NCI-H748 treated with DMSO at 0.1 percent for 48 hours (cell line): ENCODE results near the gene ZNF768.
"Not testable (repeated sequence)": the region's sequence is repeated elsewhere in the genome, so short reads cannot be mapped to it uniquely, and the experiment has no call there.

Source experiments
- DNase-seq: peaks from one replicate; lab custom pipeline; 2025; lab: John Stamatoyannopoulos, UW

ZNF768 gene

DNA sequence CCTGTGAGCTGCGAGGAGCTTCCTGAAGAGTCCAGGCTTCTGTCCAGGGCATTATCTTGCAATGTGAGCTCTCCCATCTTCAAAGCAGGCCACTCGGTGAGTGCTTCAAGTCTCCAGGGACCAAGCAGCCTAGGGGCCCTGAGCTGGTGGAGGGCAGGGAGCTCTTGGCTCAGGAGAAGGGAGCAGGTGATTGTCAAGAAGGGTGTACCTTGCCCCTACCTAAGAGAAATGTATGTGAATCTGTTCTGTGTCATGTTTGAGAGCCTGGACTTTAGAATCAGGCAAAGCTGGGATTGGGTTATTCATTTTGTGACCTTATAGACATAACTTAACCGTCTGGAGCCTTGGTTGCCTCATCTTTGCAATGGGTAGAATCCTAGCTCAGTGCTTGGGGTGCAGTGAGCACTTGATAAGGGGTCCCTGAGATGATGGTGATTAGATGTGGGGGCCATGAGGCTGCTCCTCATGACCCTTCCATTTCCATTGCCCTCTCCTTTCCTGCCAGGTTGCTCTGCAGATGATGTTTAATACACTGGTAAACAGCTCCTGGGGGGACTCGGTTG lies 15.9 kb downstream of the ZNF768 start:
- no peak for DNase-seq

DNA sequence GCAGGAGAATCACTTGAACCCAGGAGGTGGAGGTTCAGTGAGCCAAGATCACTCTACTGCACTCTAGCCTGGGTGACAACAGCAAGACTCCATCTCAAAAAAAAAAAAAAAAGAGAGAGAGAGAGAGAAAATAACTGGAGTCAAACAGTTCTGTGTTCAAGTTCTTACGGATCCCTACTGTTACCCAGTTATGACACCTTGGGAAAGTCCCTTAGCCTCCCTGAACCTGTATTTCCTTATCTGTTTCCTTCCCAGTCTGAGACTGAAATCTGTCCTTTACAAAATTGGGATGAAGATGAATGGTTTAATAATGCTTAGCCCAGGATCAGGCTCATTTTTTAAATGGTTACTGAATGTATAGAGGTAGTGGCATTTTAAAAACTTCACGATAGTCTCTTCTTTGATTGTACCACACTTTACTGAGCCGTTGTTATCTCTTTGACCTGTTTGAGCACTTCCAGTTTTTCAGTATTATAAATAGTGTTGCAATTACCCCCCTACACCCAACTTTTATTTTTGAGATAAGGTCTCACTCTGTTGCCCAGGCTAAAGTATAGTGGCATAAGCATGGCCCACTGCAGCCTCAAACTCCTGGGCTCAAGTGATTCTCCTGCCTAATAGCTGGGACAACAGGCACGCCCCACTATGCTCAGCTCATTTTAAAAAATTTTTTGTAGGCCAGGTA lies 17.1 kb downstream of the ZNF768 start:
- DNase-seq, result no peak

DNA sequence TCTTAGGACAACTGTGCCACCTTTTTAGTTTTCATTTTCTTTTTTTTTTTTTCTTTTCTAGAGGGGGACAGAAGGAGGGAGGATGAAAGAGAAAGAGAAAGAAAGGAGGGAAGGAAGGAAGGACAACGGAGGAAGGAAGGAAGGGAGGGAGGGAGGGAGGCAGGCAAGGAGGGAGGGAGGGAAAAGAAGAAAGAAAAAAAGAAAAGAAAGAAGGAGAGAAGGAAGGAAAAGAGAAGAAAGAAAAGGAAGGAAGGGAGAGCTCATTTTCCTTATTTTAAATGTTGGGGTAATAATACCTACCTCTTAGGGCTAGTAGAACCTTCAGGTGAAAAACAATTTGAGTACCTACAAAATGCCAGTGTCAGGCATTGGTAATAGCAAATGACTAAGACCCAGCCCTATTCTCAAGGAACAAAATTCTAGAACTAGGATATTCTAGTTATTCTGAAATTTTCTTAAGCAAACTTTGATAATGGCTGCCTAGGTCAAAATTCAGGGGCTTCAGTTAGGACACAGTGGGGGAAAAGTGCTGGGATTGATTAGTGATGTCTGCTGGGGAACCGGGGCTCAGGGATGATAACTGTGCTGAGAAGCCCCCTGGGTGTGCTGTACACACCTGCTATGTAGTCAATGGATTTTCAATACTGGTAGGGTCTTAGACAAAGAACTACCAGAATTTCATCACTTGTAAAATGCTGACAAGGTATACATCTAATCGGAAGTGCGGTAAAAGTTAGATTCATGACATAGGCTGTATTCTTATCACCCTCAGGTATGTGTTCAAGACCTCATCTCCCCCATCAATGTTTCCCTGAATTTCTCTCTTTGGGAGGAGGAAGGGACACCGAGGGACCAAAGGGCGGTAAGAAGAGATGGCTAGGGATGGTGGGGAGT lies 22.7 kb downstream of the ZNF768 start:
- DNase-seq, result no peak

DNA sequence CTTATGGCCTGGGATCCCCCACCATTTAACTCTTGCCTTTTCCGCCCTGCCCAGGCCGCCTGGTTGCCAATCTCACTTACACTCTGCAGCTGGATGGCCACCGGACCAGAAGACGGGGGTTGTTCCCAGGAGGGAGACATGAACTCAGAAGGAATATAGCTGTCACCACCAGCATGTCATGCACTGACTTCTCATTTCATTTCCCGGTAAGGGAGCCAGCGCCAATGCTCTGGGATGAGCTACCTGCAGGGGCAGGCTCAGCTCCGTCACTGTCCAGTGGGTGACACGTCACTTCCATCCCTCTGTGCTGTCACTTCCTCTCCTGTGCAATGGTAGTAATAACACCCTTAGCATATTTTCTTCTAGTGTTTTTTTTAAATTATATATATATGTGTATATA lies 27.1 kb downstream of the ZNF768 start:
- DNase-seq, result no peak

DNA sequence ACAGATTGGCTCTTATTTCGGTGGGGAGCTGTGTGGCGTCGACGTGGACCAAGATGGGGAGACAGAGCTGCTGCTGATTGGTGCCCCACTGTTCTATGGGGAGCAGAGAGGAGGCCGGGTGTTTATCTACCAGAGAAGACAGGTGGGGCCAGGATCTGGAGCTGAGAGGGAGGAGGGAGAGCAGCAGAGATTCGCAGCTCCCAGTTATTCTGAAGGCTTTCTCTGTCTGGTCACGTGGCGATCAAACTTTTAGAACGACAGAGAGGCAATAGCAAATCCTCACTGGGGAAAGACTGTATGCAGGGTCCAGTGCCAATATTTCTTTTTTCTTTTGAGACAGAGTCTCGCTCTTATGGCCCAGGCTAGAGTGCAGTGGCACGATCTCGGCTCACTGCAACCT lies 31.7 kb downstream of the ZNF768 start:
- no peak for DNase-seq

DNA sequence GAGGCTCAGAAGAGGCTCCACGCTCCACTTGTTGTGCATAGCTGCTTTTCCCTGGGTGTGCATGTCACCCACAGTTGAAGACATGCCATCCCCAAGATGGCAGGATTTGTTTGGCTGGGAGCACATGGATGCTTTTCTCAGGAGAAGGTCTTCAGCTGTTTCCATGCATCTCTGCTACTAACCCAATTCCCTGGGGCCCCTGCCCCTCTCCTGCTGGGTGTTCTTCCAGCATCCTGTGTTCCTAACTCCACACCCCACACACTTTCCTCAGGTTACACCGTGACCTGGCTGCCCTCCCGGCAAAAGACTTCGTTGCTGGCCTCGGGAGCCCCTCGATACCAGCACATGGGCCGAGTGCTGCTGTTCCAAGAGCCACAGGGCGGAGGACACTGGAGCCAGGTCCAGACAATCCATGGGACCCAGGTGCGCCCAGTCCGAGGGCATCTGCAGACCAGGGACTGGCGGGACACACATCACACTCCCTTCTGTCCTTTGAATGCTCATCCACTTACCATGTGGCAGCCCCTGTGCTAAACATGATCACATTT lies 32.4 kb downstream of the ZNF768 start:
- DNase-seq, result no peak

DNA sequence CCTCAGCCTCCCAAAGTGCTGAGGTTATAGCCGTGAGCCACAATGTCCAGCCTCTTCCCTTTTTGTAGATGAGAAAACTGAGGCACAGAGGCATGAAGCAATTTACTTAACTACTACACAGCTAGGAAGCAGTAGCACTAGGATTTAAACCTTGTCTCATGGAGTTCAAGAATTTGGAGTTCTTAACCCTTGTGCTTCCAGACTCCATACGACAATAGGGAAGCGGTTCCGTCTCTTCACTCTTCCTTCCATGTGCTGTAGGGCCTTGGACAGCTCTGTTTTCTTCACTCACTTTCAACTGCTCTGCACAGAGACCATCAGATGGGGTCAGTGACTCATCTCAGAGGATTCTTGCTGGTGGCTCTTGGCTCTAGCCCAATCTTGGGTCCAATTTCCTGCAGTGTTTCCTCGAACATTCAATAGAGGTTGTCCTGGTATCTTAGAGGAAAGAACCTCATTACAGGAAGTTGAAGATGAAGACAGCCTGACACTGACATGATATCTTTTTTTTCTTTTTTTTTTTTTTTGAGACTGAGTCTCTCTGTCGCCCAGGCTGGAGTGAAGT lies 34.5 kb downstream of the ZNF768 start:
- DNase-seq, result no peak

DNA sequence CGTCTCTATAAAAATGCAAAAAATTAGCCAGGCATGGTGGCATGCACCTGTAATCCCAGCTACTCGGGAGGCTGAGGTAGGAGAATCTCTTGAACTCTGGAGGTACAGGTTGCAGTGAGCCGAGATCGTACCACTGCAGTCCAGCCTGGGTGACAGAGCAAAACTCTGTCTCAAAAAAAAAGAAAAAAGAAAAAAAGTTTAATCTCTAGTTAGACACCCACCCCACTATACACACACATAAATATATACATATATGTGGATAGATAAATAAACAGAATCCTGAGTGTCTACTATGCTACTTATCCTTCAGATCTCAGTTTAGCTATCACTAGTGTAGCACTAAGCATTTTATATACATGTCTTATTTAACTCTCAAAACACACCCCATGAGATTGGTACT lies 35.1 kb downstream of the ZNF768 start:
- DNase-seq, result no peak

DNA sequence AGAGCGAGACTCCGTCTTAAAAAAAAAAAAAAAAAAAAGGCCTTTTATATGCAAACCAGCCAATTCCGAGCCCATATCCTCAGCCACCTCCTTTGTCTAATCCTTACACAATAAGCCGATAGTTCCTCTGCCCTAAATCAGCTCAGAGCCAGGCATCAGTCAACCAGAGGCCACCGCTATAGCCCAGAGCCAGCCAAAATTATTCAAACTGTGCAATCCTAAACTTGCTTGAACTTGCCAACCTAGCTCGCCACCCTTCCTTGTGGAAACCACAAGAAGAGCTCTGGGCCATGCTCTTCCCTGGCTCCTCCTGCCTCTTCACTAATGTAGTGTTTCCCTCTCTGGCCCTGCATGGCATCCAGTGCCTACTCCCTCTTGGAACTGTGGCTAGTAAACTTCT lies 36.2 kb downstream of the ZNF768 start:
- no peak for DNase-seq

DNA sequence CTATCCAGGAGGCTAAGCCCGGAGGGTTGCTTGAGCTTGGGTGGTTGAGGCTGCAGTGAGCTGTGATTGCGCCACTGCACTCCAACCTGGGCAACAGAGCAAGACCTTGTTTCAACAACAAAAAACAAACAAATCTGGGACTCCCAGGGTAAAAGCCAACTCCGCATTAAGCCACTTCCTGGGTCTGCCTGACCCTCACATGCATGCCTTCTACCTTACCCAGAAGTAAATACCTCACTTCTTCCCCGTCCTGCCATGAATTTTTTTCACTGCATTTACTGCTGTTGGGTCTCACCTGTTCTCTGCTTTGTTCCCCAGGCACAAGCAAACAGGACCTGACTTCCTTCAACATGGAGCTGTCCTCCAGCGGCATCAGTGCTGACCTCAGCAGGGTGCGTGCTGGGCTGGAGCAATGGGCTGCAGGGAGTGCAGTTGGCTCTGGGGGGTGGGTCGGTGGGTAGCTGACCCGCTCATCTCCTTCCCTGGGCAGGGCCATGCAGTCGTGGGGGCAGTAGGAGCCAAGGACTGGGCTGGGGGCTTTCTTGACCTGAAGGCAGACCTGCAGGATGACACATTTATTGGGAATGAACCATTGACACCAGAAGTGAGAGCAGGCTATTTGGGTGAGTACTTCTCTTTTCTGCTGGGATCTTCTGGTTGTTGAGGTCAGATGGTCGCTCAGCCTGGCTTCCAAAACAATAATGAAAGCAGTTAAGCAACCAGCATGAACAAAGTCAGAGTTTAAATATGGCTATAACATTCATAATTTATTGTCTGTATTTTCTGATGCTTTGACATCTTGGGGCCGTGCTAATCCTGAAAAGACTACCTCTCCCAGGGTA lies 37.4 kb downstream of the ZNF768 start:
- no peak for DNase-seq

DNA sequence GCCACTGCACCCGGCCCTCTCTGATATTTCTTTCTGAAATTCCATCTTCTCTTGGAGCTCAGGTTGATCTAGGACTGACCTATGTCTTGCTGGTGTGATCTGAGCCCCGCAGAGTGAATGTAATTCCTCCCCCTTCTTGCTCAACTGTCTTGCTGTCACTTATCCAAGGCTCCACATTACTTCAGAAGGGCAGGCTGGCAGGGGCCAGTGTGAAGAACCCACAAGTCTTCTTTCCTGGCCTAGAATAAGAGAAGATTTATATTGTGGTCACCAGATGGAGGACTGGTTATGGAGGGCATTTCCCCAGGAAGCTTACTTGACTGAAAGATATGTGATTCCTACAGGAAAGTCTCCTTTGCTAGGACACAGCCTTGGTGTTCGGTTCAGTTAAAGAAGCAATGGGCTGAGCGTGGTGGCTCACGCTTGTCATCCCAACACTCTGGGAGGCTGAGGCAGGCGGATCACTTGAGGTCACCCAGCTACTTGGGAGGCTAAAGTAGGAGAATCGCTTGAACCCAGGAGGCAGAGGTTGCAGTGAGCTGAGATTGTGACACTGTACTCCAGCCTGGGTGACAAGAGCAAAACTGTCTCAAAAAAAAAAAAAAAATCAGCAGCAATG lies 40.4 kb downstream of the ZNF768 start:
- no peak for DNase-seq

DNA sequence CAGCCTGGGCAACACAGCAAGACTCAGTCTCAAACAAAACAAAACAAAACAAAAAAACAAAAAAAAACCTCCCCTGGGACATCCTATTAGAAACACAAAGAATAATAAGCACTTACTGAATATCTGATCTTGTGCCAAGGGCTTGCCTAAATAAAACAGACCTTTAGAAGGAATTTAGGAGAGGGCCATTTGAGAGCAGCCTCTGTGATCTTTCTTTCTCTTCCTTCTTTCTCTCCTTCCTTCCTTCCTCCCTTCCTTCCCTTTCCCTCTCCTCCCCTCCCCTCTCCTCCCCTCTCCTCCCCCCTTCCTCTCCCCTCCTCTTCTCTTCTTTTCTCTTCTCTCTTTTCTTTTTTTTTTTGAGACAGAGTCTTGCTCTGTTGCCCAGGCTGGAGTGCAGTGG lies 41.5 kb downstream of the ZNF768 start:
- DNase-seq, result no peak

DNA sequence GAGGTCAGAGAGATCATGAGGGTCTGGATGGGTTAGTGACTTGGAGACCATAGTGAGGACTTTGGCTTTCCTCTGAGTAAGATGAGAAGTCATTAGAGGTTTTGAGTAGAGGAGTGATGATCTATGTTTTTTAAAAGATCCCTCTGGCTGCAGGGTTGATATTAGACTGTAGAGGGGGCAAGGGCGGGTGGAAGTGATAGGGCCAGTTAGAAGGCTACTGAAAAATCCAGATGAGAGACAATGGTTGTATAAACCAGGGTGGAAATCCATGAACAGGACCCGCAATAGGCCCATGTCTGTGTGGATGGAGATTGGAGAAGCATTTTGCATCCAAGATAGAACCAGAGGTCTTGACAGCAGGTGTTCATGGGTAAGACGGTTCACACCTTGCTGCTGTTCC lies 44.0 kb downstream of the ZNF768 start:
- DNase-seq, result no peak

DNA sequence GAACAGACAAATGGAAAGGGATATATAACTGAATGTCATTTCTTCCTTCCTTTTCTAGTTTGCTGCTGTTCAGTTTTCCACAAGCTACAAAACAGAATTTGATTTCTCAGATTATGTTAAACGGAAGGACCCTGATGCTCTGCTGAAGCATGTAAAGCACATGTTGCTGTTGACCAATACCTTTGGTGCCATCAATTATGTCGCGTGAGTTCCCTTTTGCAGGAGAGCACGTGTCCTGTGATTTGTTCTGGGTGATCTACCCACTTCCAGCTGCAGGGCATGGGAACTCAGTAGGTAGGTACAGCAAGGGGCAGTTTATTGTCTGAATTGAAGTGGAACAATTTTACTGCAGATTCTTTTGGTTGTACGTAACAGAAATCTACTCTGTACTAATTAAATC lies 45.0 kb downstream of the ZNF768 start:
- DNase-seq, result no peak

DNA sequence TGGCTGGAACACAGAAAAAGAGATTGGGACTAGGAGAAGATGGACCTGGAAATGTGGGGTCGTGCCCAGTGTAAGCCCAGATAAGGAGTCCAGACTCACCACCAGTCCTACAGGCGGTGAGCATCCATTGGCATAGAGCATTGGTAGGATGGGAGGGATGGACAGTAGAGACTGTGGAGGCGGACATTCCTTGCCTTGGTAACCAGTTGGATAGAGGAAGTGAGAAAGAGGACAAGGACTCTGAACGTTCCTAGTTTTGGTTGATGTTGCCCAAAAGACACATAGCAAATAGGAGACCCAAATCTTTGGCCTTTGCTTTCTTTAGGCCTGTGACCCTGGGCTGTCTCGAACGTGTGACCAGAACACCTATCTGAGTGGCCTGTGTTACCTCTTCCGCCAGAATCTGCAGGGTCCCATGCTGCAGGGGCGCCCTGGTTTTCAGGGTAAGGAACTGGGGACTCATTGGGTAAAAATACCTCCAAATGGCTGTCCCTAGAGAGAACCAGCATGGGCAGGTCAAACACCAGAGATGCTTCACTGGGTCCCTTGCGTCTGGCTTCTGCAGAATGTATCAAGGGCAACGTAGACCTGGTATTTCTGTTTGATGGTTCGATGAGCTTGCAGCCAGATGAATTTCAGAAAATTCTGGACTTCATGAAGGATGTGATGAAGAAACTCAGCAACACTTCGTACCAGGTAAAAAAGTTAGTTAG lies 47.4 kb downstream of the ZNF768 start:
- no peak for DNase-seq

DNA sequence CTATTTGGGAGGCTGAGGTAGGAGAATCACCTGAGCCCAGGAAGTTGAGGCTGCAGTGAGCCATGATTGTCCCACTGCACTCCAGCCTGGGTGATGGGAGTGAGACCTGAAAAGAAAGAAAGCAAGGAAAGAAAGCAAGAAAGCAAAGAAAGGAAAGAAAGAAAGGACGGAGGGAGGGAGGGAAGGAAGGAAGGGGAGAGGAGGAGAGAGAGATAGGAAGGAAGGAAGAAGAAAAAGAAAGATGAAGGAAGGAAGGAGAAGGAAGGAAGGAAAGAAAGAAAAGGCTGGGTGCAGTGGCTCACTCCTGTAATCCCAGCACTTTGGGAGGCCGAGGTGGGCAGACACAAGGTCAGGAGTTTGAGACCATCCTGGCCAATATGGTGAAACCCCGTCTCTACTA lies 48.6 kb downstream of the ZNF768 start:
- not testable (repeated sequence) for DNase-seq

DNA sequence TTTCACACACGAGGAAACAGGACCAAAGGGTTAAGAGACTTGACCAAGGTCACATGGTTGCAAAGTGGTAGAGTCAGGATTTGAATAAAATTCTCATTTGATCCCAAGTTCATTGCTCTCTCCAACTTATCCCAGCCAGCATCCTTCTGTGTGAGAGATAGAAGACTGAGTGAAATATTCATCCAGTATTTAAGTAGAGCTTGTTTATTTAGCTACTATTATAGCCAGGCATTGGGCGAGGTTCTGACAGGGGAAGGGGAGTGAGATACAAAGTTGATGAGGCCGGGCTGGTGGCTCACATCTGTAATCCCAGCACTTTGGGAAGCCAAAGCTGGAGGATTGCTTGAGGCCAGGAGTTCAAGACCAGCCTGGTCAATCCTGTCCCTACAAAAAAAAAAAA lies 49.4 kb downstream of the ZNF768 start:
- no peak for DNase-seq

DNA sequence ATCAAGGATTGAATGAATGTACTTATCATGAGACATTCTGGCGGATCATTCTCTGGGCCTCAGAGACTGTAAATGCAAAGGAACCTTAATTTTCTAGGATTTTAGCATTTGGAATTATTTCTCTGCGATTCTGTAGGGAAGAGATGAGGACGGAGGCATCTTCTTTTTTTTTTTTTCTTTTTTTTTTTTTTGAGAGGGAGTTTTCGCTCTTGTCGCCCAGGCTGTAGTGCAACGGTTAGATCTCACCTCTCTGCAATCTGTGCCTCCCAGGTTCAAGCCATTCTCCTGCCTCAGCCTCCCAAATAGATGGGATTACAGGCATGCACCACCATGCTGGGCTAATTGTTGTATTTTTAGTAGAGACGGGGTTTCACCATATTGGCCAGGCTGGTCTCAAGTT lies 51.7 kb downstream of the ZNF768 start:
- DNase-seq, result no peak

DNA sequence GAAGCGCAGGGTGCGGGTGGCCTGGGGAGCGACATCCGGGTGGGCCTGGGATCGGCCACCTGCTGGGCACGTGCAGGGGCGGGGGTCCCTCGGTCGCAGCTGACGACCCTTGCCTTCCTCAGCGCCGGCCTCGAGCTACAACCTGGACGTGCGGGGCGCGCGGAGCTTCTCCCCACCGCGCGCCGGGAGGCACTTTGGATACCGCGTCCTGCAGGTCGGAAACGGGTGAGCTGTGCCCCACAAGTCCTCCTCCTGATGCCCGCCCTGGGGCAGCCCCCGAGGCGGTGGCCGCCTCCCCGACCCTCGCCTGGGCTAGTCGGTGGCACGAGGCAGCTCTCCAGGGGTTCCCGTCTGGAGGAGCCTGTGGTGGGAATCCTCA lies 52.3 kb downstream of the ZNF768 start:
- no peak for DNase-seq
